ENCODE data around the gene THOP1.

THOP1 gene

GRCh38 chr19:2761876-2762782 is 23.2 kb upstream of the THOP1 start:
- no peak for DNase-seq (ENCODE audit: low read depth)
- H3K4me3 ChIP-seq (ENCODE audit: low read depth, low read length), result no peak overlapping the region

- DNase-seq (ENCODE audit: low read depth), result no peak
- no peak overlapping the region for H3K4me3 ChIP-seq (ENCODE audit: low read depth, low read length)
Measured at GRCh38 chr19:2762783-2763496, 22.4 kb upstream of the THOP1 start.

GRCh38 chr19:2763687-2764086 is 21.6 kb upstream of the THOP1 start:
- DNase-seq (ENCODE audit: low read depth), result no peak
- no peak overlapping the region for H3K4me3 ChIP-seq (ENCODE audit: low read depth, low read length)

GRCh38 chr19:2764945-2765344 is 20.4 kb upstream of the THOP1 start:
- H3K4me3 ChIP-seq (ENCODE audit: low read depth, low read length), result no peak overlapping the region
- no peak for DNase-seq (ENCODE audit: low read depth)

GRCh38 chr19:2765376-2765775 is 19.9 kb upstream of the THOP1 start:
- no peak overlapping the region for H3K4me3 ChIP-seq (ENCODE audit: low read depth, low read length)

GRCh38 chr19:2766594-2767372 is 18.5 kb upstream of the THOP1 start:
- H3K4me3 ChIP-seq (ENCODE audit: low read depth, low read length), result no peak overlapping the region
- no peak for DNase-seq (ENCODE audit: low read depth)

More at GRCh38 chr19:2765376-2765775, 19.9 kb upstream of the THOP1 start:
- DNase-seq (ENCODE audit: low read depth), result no peak

- no peak for DNase-seq (ENCODE audit: low read depth)
- H3K4me3 ChIP-seq (ENCODE audit: low read depth, low read length), result no peak overlapping the region
Measured at GRCh38 chr19:2767688-2768087, 17.6 kb upstream of the THOP1 start.

GRCh38 chr19:2768365-2769132 is 16.8 kb upstream of the THOP1 start:
- no peak overlapping the region for H3K4me3 ChIP-seq (ENCODE audit: low read depth, low read length)
- DNase-seq (ENCODE audit: low read depth), result no peak

- no peak for DNase-seq (ENCODE audit: low read depth)
- no peak overlapping the region for H3K4me3 ChIP-seq (ENCODE audit: low read depth, low read length)
Measured at GRCh38 chr19:2769218-2769617, 16.1 kb upstream of the THOP1 start.

GRCh38 chr19:2770055-2771013 is 15.0 kb upstream of the THOP1 start:
- no peak overlapping the region for H3K4me3 ChIP-seq (ENCODE audit: low read depth, low read length)
- no peak for DNase-seq (ENCODE audit: low read depth)

- DNase-seq (ENCODE audit: low read depth), result no peak
- no peak overlapping the region for H3K4me3 ChIP-seq (ENCODE audit: low read depth, low read length)
Measured at GRCh38 chr19:2771786-2772674, 13.3 kb upstream of the THOP1 start.

- no peak for DNase-seq (ENCODE audit: low read depth)
- H3K4me3 ChIP-seq (ENCODE audit: low read depth, low read length), result no peak overlapping the region
Measured at GRCh38 chr19:2774083-2774679, 11.1 kb upstream of the THOP1 start.

- no peak overlapping the region for H3K4me3 ChIP-seq (ENCODE audit: low read depth, low read length)
- DNase-seq (ENCODE audit: low read depth), result no peak
Measured at GRCh38 chr19:2774953-2775555, 10.2 kb upstream of the THOP1 start.

- no peak overlapping the region for H3K4me3 ChIP-seq (ENCODE audit: low read depth, low read length)
- no peak for DNase-seq (ENCODE audit: low read depth)
Measured at GRCh38 chr19:2775556-2776430, 9.5 kb upstream of the THOP1 start.

- DNase-seq (ENCODE audit: low read depth), result no peak
- H3K4me3 ChIP-seq (ENCODE audit: low read depth, low read length), result no peak overlapping the region
Measured at GRCh38 chr19:2777952-2778683, 7.2 kb upstream of the THOP1 start.
